Measurements from ENCODE around the gene LCOR. TPM values are rescaled to one million over a fixed set of nuclear protein-coding genes. Genes with fewer than 3 reads are reported as not detected.

Gene LCOR
- total and polyA plus RNA-seq, 2 of the 13 experiments (the other 11 are each of a cell fraction or from before 2014, with no cell fraction given): 12.4 to 23.7 TPM

DNA sequence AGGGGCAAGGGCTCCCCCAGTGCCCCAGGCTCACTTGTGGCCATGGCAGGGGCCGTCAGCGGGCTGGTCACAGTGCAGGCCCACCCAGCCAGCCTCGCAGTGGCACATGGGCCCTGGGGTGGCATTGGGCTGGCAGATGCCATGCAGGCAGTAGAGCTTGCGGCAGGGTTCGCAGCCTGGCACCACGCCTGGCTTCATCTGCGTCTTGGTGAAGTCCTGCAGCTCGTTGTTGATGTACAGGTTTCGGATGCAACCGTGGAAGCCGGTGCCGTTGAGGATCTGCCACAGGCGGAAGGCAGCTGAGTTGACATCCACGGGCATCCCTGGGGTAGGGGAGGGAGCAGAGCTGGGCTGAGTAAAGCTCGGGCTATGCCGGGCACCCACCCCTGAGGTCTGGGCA is 170.6 kb downstream of the LCOR start (continued):
- no peak for TF ChIP-seq ZNF598 (CRISPR knock-in tag; IDR thresholded peaks at IDR 0.05; ENCODE audit: borderline replicate concordance)

DNA sequence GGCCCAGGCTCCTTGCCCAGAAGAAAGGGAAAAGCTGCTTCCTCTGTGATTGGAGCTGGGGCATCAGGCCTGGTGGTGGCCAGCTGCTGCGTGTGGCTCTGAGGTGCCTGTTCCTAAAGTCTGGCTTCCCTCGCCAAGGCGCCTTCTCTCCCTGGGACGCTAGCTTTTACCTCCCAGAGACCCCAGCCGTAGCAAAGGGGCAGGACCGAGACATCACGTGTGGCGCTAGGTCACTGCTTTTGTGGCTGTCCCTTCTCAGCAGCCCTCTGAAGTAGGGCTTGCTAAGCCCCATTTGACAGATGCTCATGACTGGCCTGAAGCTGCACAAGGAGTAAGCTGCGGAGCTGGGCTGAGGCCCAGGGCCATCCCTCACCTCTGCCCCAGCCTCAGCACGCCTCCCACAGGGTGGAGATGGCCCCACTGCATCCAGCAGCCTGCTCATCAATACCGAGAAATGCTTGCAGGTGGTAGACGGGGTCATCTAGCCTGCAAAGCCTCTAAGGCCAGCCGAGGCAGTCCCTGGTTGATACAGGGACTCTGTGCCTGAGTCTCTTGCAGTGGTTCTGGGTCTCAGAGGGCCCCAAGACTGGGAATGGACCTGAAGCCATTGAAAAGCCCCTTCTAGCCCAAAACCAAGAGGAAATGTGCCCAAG is 171.2 kb downstream of the LCOR start:
- Histone ChIP-seq H3K79me2 (ENCODE audit: insufficient read depth, low read length) (no peaks in the 10 kb centered on the region), H3K4me2 (ENCODE audit: low read depth, low read length) (no peak overlapping the region), H2AFZ (ENCODE audit: low read length) (no peak overlapping the region), H3K36me3 (replicated peaks in 1 of 2; ENCODE audit: control insufficient read depth in 1 of 2, insufficient read depth in 2 of 2, low read length in 2 of 2) (no peaks in the 10 kb centered on the region), H3K27ac (ENCODE audit: extremely low read length, insufficient read depth, low read length) (no peak overlapping the region), H3K9me3 (ENCODE audit: low read length) (peaks cover 12% of the 10 kb centered on the region), H3K4me1 (ENCODE audit: insufficient read depth, low read length) (peaks cover 47% of the 10 kb centered on the region), H3K27me3 (ENCODE audit: control insufficient read depth in 1 of 2, insufficient read depth in 2 of 2, low read length in 2 of 2) (no peaks in the 10 kb centered on the region; a peak in 1 of 5 replicates), H4K20me1 (ENCODE audit: insufficient read depth, low read length) (no peaks in the 10 kb centered on the region), H3K4me3 (replicated peaks in 1 of 3; ENCODE audit: insufficient read depth in 1 of 3, low read depth in 2 of 3, low read length in 3 of 3) (no peak overlapping the region), H3K9ac (ENCODE audit: insufficient read depth, low read depth, low read length) (no peak overlapping the region)
- BruUV-seq (replicated peaks): no TSS peak
- ATAC-seq: no peak
- intact Hi-C loops (cut with micrococcal nuclease; ENCODE audit: unreplicated experiment) (no loop called here), in situ Hi-C loops (cut with HindIII; ENCODE audit: extremely low pct_ligation_motif_present, low pct_unique_long_range_greater_than_20kb) (no loop called here)
- FAIRE-seq: no peak
- TF ChIP-seq ZNF484 (CRISPR knock-in tag; IDR thresholded peaks at IDR 0.05; ENCODE audit: borderline replicate concordance, low read depth) (no peak), PTBP1 (IDR thresholded peaks at IDR 0.05; ENCODE audit: low read depth, low read length, poor library complexity, severe bottlenecking) (no peak), ZNF12 (CRISPR knock-in tag; IDR thresholded peaks at IDR 0.05) (no peak), CTCF (CRISPR knock-in tag; IDR thresholded peaks at IDR 0.05) (0 out of 2 replicates have a peak, but pooled peaks have one; percentile 15), ZSCAN22 (CRISPR knock-in tag; IDR thresholded peaks at IDR 0.05) (no peak), ZC3H13 (CRISPR knock-in tag; IDR thresholded peaks at IDR 0.05) (no peak), ZEB1 (IDR thresholded peaks at IDR 0.05; ENCODE audit: insufficient replicate concordance, low read depth) (no peak), TOPORS (CRISPR knock-in tag; IDR thresholded peaks at IDR 0.05) (no peak)
- ChIA-PET POLR2A (interaction anchor here (1.4 to 2.2 kb wide), 2 partner anchors 20 to 22 kb away, joined by 3 to 6 read pairs; no protein-coding TSS in a partner anchor), CTCF (ENCODE audit: low intra/inter-chr PET ratio, low total read pairs) (no interaction called here)
- 76% methylated on average over 7 of the region's 13 CpGs for WGBS (ENCODE audit: low lambda C conversion rate)
- no peak for DNase-seq (ENCODE audit: low spot score)
